HL-60 (cell line): ENCODE results near the gene CTNNA1.

Experiments
- GABPA ChIP-seq: IDR thresholded peaks from 2 replicates; pipeline ENCODE4 v1.6.1; 2012; ENCODE audit warnings: low read depth
- POLR2AphosphoS5 ChIP-seq: IDR thresholded peaks from 2 replicates; pipeline ENCODE4 v1.6.1; 2012; ENCODE audit warnings: low read depth
- REST ChIP-seq: IDR thresholded peaks from 2 replicates; pipeline ENCODE4 v1.6.1; 2012; ENCODE audit warnings: low read depth; ENCODE audit not compliant: insufficient replicate concordance
- SPI1 ChIP-seq: IDR thresholded peaks from 2 replicates; pipeline ENCODE4 v1.6.1; 2012; ENCODE audit warnings: low read depth, mild to moderate bottlenecking, borderline replicate concordance
- TF ChIP-seq, protein P1 (sequence below): IDR thresholded peaks from one replicate; pipeline ENCODE4 v1.5.1; 2011; ENCODE audit warnings: low read length, control low read depth, inconsistent platforms; ENCODE audit not compliant: insufficient read depth

DNA sequence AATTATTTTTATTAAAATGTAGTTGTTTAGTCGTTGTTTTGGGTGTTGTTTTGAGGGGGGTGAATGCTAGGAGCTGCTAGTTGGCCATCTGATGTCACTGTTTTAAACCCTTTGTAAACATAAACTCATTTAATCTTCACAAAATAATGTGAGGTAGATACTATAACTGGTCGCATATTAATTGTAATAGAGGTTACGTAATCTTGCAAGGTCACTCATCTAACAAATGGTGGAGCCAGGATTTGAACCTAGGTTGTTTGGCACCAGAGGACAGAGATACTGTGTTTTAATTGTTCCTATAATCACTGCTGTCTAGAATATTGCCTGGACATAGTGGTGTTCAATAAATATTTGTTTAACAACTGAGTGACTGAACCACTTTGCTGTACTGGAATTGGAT, 67.5 kb downstream of the CTNNA1 start:
- TF ChIP-seq, protein P1, sequence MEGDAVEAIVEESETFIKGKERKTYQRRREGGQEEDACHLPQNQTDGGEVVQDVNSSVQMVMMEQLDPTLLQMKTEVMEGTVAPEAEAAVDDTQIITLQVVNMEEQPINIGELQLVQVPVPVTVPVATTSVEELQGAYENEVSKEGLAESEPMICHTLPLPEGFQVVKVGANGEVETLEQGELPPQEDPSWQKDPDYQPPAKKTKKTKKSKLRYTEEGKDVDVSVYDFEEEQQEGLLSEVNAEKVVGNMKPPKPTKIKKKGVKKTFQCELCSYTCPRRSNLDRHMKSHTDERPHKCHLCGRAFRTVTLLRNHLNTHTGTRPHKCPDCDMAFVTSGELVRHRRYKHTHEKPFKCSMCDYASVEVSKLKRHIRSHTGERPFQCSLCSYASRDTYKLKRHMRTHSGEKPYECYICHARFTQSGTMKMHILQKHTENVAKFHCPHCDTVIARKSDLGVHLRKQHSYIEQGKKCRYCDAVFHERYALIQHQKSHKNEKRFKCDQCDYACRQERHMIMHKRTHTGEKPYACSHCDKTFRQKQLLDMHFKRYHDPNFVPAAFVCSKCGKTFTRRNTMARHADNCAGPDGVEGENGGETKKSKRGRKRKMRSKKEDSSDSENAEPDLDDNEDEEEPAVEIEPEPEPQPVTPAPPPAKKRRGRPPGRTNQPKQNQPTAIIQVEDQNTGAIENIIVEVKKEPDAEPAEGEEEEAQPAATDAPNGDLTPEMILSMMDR: no peak
- TF ChIP-seq REST: no peak
- no peak for TF ChIP-seq POLR2AphosphoS5
- no peak for TF ChIP-seq GABPA
- TF ChIP-seq SPI1: no peak
